IPS-18c (cell line): ENCODE measurements around the gene MLLT6.

ENCODE experiments used
- H3K4me3 ChIP-seq: 2 replicates; pipeline ENCODE4 v1.7.0; 2013; ENCODE audit warnings: low read depth, mild to moderate bottlenecking, low read length, moderate library complexity; ENCODE audit not compliant: insufficient read depth
- H3K9me3 ChIP-seq: one replicate; pipeline ENCODE4 v1.6.1; 2013; ENCODE audit warnings: mild to moderate bottlenecking, low read length, moderate library complexity; ENCODE audit not compliant: control insufficient read depth, insufficient read depth

MLLT6 gene

GRCh38 chr17:38746004-38746848 lies 41.2 kb downstream of the MLLT6 start:
- Histone ChIP-seq H3K9me3 (peaks cover 5% of the 10 kb centered on the region), H3K4me3 (peak overlapping the region; percentile 96)

- Histone ChIP-seq H3K4me3 (peak overlapping the region; percentile 96), H3K9me3 (peaks cover 5% of the 10 kb centered on the region)
Measured at GRCh38 chr17:38746849-38747462, 41.9 kb downstream of the MLLT6 start.

DNA sequence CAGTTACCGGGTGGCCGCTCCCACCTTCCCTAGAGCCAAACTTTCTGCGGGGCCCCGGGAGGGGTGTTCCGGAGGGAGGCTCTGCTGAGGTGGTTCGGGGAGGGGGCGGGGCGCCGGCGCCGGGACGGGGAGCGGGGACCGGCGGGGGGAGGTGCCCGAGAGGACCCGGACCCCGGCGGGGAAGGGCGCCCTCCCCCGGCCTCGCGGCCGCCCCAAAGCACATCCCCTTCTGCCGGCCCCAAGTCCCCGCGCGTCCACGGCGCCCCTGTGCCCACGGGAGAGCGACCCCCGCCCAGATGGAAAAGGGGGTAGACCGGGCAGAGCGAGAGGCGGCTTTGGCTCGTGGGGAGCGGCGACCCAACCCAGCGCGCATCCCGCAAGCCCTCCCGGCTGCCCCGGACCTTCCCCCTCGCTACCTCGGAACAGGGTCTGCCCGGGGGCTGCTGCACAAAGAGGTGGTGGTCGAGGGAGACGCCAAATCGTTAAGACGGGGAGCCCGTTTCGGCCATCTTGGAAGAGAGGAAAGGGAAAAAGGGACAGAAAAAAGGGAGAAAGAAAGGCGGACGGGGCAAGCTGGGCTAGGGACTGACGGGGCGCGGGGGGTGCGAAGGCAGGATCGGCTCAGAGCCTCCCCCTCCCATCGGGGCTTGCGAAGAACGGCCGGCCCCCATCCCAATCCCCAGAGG lies 42.5 kb downstream of the MLLT6 start:
- Histone ChIP-seq H3K9me3 (peaks cover 5% of the 10 kb centered on the region), H3K4me3 (peak overlapping the region; percentile 96)

- Histone ChIP-seq H3K4me3 (peak within 1 kb of the TSS; percentile 99), H3K9me3 (peaks cover 5% of the 10 kb centered on the region)
Measured at GRCh38 chr17:38748149-38748891, 43.2 kb downstream of the MLLT6 start, which contains the start of gene PCGF2. TSS of gene PCGF2 (minus strand) at chr17:38748336. CDS start at chr17:38740402, 7,934 bp downstream.

- H3K9me3 ChIP-seq: peaks cover 5% of the 10 kb centered on the region
- H3K4me3 ChIP-seq: peak overlapping the region; percentile 99
Measured at GRCh38 chr17:38748892-38749222, 43.8 kb downstream of the MLLT6 start.

GRCh38 chr17:38749223-38750043 lies 44.4 kb downstream of the MLLT6 start:
- Histone ChIP-seq H3K9me3 (peaks cover 5% of the 10 kb centered on the region), H3K4me3 (peak overlapping the region; percentile 99)

- peaks cover 5% of the 10 kb centered on the region for H3K9me3 ChIP-seq
- peak overlapping the region; percentile 99 for H3K4me3 ChIP-seq
Measured at GRCh38 chr17:38750044-38750311, 44.9 kb downstream of the MLLT6 start.

DNA sequence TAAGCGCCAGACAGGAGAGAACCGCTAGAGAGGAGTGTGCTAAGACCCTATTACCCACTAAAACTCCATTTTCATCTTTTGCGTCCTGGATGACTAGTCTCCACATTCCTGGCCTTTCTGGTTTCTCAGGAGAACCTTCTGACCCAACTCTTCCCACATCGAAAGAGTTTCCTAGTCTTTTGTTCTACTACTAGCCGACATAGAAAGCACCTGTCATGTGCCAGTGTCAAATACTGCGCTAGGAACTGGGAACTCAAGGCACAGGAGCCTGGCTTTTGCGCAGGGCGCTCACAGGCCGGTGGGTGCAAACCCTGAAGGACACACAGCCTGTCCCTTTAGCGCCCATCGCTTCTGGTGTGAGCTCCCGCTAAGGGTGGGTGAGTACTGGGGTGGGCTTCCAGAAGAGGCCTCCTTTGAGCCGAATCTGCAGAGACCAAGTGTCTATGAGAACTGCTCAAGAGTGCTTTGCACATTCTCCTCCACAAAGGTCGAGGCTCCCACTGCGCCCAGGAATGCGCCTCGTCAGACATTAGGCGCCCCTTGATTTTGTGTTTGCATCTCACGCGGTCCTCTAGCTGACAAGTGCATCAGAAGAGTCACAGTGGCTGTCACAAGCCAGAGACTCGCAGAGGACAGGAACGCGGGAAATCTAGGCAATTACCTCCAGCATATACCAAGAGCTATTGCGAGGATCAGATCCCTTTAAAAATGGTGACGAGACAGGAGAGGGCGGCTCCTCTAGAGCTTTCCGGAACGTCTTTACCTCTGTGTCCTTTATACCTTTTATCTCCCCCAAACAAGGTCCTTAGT lies 45.4 kb downstream of the MLLT6 start:
- peaks cover 5% of the 10 kb centered on the region for H3K9me3 ChIP-seq
- H3K4me3 ChIP-seq: peak overlapping the region; percentile 99

GRCh38 chr17:38751144-38751807 lies 46.2 kb downstream of the MLLT6 start:
- Histone ChIP-seq H3K9me3 (peaks cover 5% of the 10 kb centered on the region), H3K4me3 (peak overlapping the region; percentile 99)

DNA sequence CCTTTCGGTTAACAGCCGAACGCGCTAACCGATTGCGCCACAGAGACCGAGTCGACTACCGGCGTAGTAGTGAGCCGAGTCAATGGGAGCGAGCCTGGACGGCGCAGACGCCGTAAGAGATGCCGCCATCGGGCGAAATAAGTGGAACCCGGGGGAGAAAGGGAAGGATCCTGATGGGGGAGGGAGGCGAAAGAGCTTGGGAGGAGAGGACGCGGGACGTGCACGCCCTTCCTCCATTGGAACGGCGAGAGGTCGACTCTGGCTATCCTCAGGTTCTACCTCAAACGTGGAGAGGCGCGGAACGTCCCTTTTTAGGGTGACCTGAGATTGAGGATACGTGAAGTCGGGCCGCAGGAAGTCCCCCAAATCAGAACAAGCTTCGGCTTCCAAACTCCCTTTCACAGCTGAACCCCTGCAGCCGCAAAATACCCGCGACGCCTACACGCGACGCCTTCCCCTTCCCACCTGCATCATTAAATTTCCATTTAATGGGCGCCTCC lies 46.8 kb downstream of the MLLT6 start:
- H3K9me3 ChIP-seq: peaks cover 5% of the 10 kb centered on the region

DNA sequence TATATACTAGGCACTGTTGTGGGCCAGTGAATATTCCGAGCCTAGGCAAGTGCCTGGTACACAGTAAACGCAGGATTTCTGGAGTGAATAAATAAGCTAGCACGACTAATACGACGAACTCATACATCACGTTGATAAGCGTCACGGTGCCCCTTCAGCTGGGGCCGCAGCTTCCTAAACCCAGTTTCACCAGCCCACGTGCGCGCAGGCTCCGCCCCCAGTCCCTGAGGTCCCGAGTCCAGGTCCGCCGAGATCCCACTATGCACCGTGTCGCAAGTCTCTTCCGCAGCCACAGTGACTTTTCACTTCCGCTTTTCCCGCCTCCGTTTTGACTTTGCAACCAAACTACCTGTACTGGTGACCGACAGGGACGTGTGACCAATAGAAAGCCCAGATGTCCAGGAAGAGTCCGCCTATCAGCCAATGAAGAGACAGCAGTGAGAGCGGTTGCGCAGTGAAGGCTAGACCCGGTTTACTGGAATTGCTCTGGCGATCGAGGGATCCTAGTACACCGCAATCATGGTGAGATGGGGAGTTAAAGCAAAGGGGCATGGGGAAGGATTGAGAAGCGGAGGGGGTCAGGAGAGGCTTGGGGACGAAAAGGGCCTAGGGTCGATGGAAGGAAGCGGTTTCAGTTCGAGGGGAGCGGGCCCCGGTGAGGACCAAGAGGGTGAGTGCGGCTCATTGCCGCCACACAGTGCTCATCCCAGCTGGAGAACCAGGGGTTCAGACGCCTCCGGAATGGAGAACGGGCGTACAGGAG lies 47.4 kb downstream of the MLLT6 start, which contains the start of gene PSMB3:
PSMB3 (plus strand) TSS at position 434 of the 763 bp plus-strand sequence; CDS start at position 520, 86 bp downstream.
- H3K4me3 ChIP-seq: peak within 1 kb of the TSS; percentile 99
- H3K9me3 ChIP-seq: peaks cover 2% of the 10 kb centered on the region

More for the DNA sequence above, 46.8 kb downstream of the MLLT6 start:
- H3K4me3 ChIP-seq: peak overlapping the region; percentile 99

GRCh38 chr17:38753071-38753506 lies 48.0 kb downstream of the MLLT6 start:
- H3K9me3 ChIP-seq: peaks cover 2% of the 10 kb centered on the region
- H3K4me3 ChIP-seq: peak overlapping the region; percentile 99

DNA sequence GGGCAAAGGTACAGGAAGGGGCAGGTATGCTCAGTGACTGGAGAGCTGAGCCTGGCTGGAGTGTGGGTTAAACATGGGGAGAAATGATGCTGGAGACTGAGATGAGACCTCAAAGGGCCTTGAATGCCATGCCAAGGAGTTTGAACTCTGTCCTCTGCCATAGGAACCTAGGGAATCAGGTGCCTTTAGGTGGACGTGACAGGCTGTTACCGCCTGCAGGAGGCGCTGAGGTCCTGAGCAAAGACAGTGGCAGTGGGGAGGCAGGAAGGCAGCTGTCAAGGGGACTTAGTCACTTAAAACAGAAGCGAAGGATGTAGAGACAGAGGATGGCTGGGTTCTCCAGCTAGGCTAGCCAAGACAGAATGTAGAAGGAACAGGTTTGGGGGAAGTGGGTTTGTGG lies 56.5 kb downstream of the MLLT6 start:
- Histone ChIP-seq H3K4me3 (no peak overlapping the region), H3K9me3 (no peaks in the 10 kb centered on the region)

GRCh38 chr17:38762231-38762630 lies 57.2 kb downstream of the MLLT6 start:
- no peak overlapping the region for H3K4me3 ChIP-seq

GRCh38 chr17:38766341-38766740 lies 61.3 kb downstream of the MLLT6 start:
- Histone ChIP-seq H3K9me3 (no peaks in the 10 kb centered on the region), H3K4me3 (no peak overlapping the region)

More at GRCh38 chr17:38762231-38762630, 57.2 kb downstream of the MLLT6 start:
- H3K9me3 ChIP-seq: no peaks in the 10 kb centered on the region
